OCI-LY1 (cell line): ENCODE measurements around the gene RXFP2.

ENCODE experiments used
- H2AFZ ChIP-seq: fragments of 200-600 bp; sonication (generic), shearing (Covaris generic); 2 replicates; pipeline ENCODE4 v1.6.0; 2014; ENCODE audit warnings: antibody characterized with exemption, mild to moderate bottlenecking, low read length
- H3F3A ChIP-seq: fragments of 200-600 bp; sonication (generic), shearing (Covaris generic); 2 replicates; pipeline ENCODE4 v1.6.0; 2014; ENCODE audit warnings: mild to moderate bottlenecking, antibody characterized with exemption, low read length, moderate library complexity; ENCODE audit not compliant: insufficient read depth
- H3K27ac ChIP-seq: fragments of 200-600 bp; sonication (generic); 2 replicates; pipeline ENCODE4 v1.5.1; 2014; ENCODE audit warnings: low read length, mixed run types, mild to moderate bottlenecking, low read depth; ENCODE audit not compliant: poor library complexity, severe bottlenecking
- H3K27me3 ChIP-seq: fragments of 200-600 bp; sonication (generic); 2 replicates; pipeline ENCODE4 v1.6.0; 2014; ENCODE audit warnings: antibody characterized with exemption, mild to moderate bottlenecking, low read length, moderate library complexity; ENCODE audit not compliant: insufficient read depth
- H3K36me3 ChIP-seq: fragments of 200-600 bp; sonication (generic); 2 replicates; pipeline ENCODE4 v1.6.1; 2014; ENCODE audit warnings: mild to moderate bottlenecking, antibody characterized with exemption, low read length, moderate library complexity, mixed read lengths; ENCODE audit not compliant: insufficient read depth
- H3K4me1 ChIP-seq: fragments of 200-600 bp; sonication (generic); 2 replicates; pipeline ENCODE4 v1.5.1; 2014; ENCODE audit warnings: mild to moderate bottlenecking, low read length, moderate library complexity; ENCODE audit not compliant: insufficient read depth, severe bottlenecking
- H3K4me2 ChIP-seq: fragments of 200-600 bp; sonication (generic), shearing (Covaris generic); 2 replicates; pipeline ENCODE4 v1.6.1; 2014; ENCODE audit warnings: low read length
- H3K4me3 ChIP-seq: fragments of 200-600 bp; sonication (generic); 2 replicates; pipeline ENCODE4 v1.5.1; 2014; ENCODE audit warnings: low read length, low read depth, mild to moderate bottlenecking, mixed read lengths; ENCODE audit not compliant: poor library complexity, severe bottlenecking
- H3K79me2 ChIP-seq: fragments of 200-600 bp; shearing (Covaris generic); 2 replicates; pipeline ENCODE4 v1.6.1; 2016; ENCODE audit warnings: mixed run types, low read length, mixed read lengths; ENCODE audit not compliant: insufficient read depth
- H3K9ac ChIP-seq: fragments of 200-600 bp; sonication (generic), shearing (Covaris generic); 2 replicates; pipeline ENCODE4 v1.6.1; 2014; ENCODE audit warnings: mild to moderate bottlenecking, low read length, mixed read lengths
- H3K9me2 ChIP-seq: fragments of 200-600 bp; sonication (generic), shearing (Covaris generic); 2 replicates; pipeline ENCODE4 v1.6.1; 2014; ENCODE audit warnings: low read depth, mild to moderate bottlenecking, low read length, mixed read lengths
- H3K9me3 ChIP-seq: fragments of 200-600 bp; shearing (Covaris generic); 2 replicates; pipeline ENCODE4 v1.6.1; 2014; ENCODE audit warnings: low read length, mixed read lengths
- H4K20me1 ChIP-seq: fragments of 200-600 bp; sonication (generic), shearing (Covaris generic); 2 replicates; pipeline ENCODE4 v1.6.0; 2016; ENCODE audit warnings: mild to moderate bottlenecking, low read length; ENCODE audit not compliant: insufficient read depth
- EZH2 ChIP-seq: fragments of 200-600 bp; sonication (generic), shearing (Covaris generic); IDR thresholded peaks from 2 replicates; pipeline ENCODE4 v1.8.0; 2017; ENCODE audit warnings: borderline replicate concordance, mixed run types, mild to moderate bottlenecking, antibody characterized with exemption, low read length, moderate library complexity, mixed read lengths
- TF ChIP-seq, protein P1 (sequence below): fragments of 200-600 bp; sonication (generic), shearing (Covaris generic); IDR thresholded peaks from 2 replicates; pipeline ENCODE4 v1.5.1; 2017; ENCODE audit warnings: mild to moderate bottlenecking, antibody characterized with exemption, low read length, moderate library complexity, mixed read lengths

The RXFP2 gene

DNA sequence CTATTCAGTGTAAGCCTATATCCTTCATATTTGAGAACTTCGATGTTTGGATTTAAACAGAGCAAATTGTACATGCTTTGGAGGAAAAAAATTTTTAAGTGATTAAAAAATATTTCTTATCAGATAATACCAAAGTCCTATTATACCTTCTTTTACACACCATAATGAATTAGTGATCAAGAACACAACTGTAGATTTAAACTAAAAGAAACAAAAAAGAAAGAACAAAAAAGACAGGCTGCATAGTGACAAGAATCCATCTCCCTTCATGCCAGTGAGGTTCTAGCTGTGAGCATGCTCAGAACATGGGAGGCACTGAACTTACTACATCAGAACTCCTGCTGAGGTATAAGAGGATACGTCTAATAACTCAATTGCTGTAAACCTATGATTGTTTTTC, at the start of gene RXFP2:
TSS of gene RXFP2 (plus strand) at position 301 of the 400 bp plus-strand sequence. CDS start at position 388, 87 bp downstream.
- no peaks in the 10 kb centered on the region for H3K9me3 ChIP-seq
- H3K36me3 ChIP-seq, result no peaks in the 10 kb centered on the region
- no peaks in the 10 kb centered on the region for H3K27me3 ChIP-seq
- H3K79me2 ChIP-seq, result no peaks in the 10 kb centered on the region
- H3K9ac ChIP-seq, result no peak within 1 kb of the TSS
- no peak within 1 kb of the TSS for H3K4me2 ChIP-seq
- no peaks in the 10 kb centered on the region for H3K9me2 ChIP-seq
- H3K27ac ChIP-seq, result no peak within 1 kb of the TSS
- TF ChIP-seq, protein P1, sequence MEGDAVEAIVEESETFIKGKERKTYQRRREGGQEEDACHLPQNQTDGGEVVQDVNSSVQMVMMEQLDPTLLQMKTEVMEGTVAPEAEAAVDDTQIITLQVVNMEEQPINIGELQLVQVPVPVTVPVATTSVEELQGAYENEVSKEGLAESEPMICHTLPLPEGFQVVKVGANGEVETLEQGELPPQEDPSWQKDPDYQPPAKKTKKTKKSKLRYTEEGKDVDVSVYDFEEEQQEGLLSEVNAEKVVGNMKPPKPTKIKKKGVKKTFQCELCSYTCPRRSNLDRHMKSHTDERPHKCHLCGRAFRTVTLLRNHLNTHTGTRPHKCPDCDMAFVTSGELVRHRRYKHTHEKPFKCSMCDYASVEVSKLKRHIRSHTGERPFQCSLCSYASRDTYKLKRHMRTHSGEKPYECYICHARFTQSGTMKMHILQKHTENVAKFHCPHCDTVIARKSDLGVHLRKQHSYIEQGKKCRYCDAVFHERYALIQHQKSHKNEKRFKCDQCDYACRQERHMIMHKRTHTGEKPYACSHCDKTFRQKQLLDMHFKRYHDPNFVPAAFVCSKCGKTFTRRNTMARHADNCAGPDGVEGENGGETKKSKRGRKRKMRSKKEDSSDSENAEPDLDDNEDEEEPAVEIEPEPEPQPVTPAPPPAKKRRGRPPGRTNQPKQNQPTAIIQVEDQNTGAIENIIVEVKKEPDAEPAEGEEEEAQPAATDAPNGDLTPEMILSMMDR, result no peak
- TF ChIP-seq EZH2, result no peak
- no peaks in the 10 kb centered on the region for H3F3A ChIP-seq
- no peak within 1 kb of the TSS for H2AFZ ChIP-seq
- no peaks in the 10 kb centered on the region for H4K20me1 ChIP-seq
- H3K4me3 ChIP-seq, result no peak within 1 kb of the TSS
- H3K4me1 ChIP-seq, result no peaks in the 10 kb centered on the region

DNA sequence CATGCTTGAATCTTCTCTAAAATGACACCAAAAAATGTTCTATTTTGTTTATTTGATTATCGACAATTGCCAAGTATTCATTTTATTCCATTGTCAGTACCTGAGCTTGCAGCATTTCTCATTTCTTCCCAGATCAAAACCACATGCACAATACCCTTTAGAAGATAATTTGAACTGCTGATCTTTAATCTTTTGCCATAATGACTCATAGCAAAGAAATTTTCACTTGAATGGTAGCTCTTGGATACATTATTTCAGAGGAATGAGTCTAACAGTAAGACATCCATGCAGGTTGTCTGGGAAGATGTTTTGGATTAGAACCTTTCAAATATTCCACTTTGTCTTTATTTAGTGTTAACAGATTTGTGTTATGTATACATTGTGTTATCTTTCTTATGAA, 42.0 kb upstream of the RXFP2 start:
- H3K27me3 ChIP-seq, result no peaks in the 10 kb centered on the region
- no peaks in the 10 kb centered on the region for H3K9me3 ChIP-seq
- no peak overlapping the region for H3K4me3 ChIP-seq
- H3K27ac ChIP-seq, result no peak overlapping the region
- no peaks in the 10 kb centered on the region for H3K36me3 ChIP-seq
- no peak overlapping the region for H3K9ac ChIP-seq
- no peak overlapping the region for H3K4me2 ChIP-seq
- no peaks in the 10 kb centered on the region for H3F3A ChIP-seq
- no peaks in the 10 kb centered on the region for H3K4me1 ChIP-seq
- no peaks in the 10 kb centered on the region for H4K20me1 ChIP-seq
- TF ChIP-seq EZH2, result no peak
- TF ChIP-seq, protein P1, result no peak
- H3K9me2 ChIP-seq, result no peaks in the 10 kb centered on the region
- no peaks in the 10 kb centered on the region for H3K79me2 ChIP-seq
- no peak overlapping the region for H2AFZ ChIP-seq

DNA sequence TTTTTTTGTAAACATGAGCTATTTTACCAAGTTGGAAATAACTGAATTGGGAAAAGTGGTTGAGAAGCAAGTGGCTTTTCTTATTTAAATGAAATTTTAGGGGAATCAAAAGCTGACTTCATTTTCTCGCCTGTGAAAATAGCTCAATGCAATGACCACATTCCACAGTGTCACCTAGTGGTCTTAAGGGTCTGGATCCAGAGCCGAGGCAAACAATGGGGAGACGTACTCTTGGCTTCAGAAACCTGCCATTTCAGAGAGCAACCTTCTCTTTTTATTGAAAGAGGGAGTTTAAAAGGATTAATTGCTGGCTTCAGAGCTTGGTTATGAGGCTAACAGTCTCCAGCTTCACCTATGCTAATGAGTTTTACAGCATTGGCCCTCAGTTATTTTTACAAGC, 39.7 kb upstream of the RXFP2 start:
- no peak for TF ChIP-seq EZH2
- TF ChIP-seq, protein P1, result 0 out of 2 replicates have a peak, but pooled peaks have one; percentile 8
- Histone ChIP-seq H3K9me2 (no peaks in the 10 kb centered on the region), H3K27me3 (no peaks in the 10 kb centered on the region), H2AFZ (no peak overlapping the region), H3K4me1 (no peaks in the 10 kb centered on the region), H4K20me1 (no peaks in the 10 kb centered on the region), H3K9ac (no peak overlapping the region), H3F3A (no peaks in the 10 kb centered on the region), H3K36me3 (no peaks in the 10 kb centered on the region), H3K79me2 (no peaks in the 10 kb centered on the region), H3K27ac (no peak overlapping the region), H3K4me3 (no peak overlapping the region), H3K4me2 (no peak overlapping the region), H3K9me3 (no peaks in the 10 kb centered on the region)
